Measurements from ENCODE around the gene CIDEB. TPM values are rescaled to one million over a fixed set of nuclear protein-coding genes. Genes with fewer than 3 reads are reported as not detected.
A peak's percentile ranks its signal among the peaks of the same experiment; 100 is the strongest.

CIDEB gene
- total and polyA plus RNA-seq, 2 of the 4 experiments (the other 2 are of a cell fraction): under 0.01 to 0.19 TPM

GRCh38 chr14:24300326-24300980 is 7.3 kb downstream of the CIDEB start:
- H3K4me3 ChIP-seq (ENCODE audit: insufficient read depth, low read depth, low read length): peak overlapping the region; percentile 63
- peaks cover 38% of the 10 kb centered on the region for H3K36me3 ChIP-seq (ENCODE audit: control insufficient read depth, insufficient read depth, low read length)
- WGBS, 2 experiments (ENCODE audit: extremely low coverage in 2 of 2, insufficient read length in 1 of 2): 75% methylated on average over 4 of the region's 16 CpGs; no CpG with 5 or more reads in 1 of the 2 experiments
- in situ Hi-C loops (cut with MboI; ENCODE audit: low sequenced_read_pairs) (no loop called here), dilution Hi-C loops (cut with HindIII; ENCODE audit: low sequenced_read_pairs, unreplicated experiment) (no loop called here), intact Hi-C loops (cut with micrococcal nuclease) (no loop called here)
- H3K56ac ChIP-seq (ENCODE audit: extremely low read depth, insufficient read depth, low read length): peak overlapping the region; percentile 63
- DNase-seq (no peak), ATAC-seq (ENCODE audit: low read depth) (no peak)
- no peaks in the 10 kb centered on the region for H3K9me1 ChIP-seq (ENCODE audit: insufficient read depth, low read length)
- peak overlapping the region; percentile 20; the same call in 1 of the 2 replicates for H2AK5ac ChIP-seq (ENCODE audit: low read depth, low read length)
- no TSS peak for BruUV-seq (replicated peaks)
- H3K27ac ChIP-seq (ENCODE audit: insufficient read depth, low read length): peak overlapping the region; percentile 36
- no peaks in the 10 kb centered on the region for H3K27me3 ChIP-seq (ENCODE audit: control insufficient read depth, insufficient read depth, low read length)
- H3K4me2 ChIP-seq (ENCODE audit: low read depth, low read length): peak overlapping the region; percentile 94
- H4K91ac ChIP-seq (ENCODE audit: insufficient read depth, low read depth, low read length): no peak overlapping the region
- peak overlapping the region; percentile 89; the same call in 1 of the 2 replicates for H3K23ac ChIP-seq (ENCODE audit: low read depth, low read length)
- no peak overlapping the region for H2BK20ac ChIP-seq (ENCODE audit: low read depth, low read length)
- no peak overlapping the region for H2BK15ac ChIP-seq (ENCODE audit: low read depth, low read length)
- no peak overlapping the region for H4K5ac ChIP-seq (ENCODE audit: low read depth, low read length)
- POLR2A ChIA-PET (ENCODE audit: unreplicated experiment): no interaction called here
- no peak overlapping the region for H3K18ac ChIP-seq (ENCODE audit: low read depth, low read length)
- H2AFZ ChIP-seq (replicated peaks; ENCODE audit: low read length, poor library complexity): peak overlapping the region; percentile 98
- peaks cover 24 to 56% of the 10 kb centered on the region in 2 experiments for H3K79me1 ChIP-seq (ENCODE audit: low read depth in 1 of 2, low read length in 2 of 2)
- H3K14ac ChIP-seq (replicated peaks; ENCODE audit: low read depth, low read length): peak overlapping the region; percentile 66
- peak overlapping the region; percentile 90 for H2AK9ac ChIP-seq (replicated peaks; ENCODE audit: low read depth, low read length, poor library complexity)
- no peaks in the 10 kb centered on the region for H4K20me1 ChIP-seq (ENCODE audit: insufficient read depth, low read length)
- H3K4me1 ChIP-seq (ENCODE audit: control insufficient read depth, insufficient read depth, low read length): peaks cover 9% of the 10 kb centered on the region
- H3K9ac ChIP-seq (ENCODE audit: low read depth, low read length): peak overlapping the region; percentile 86
- H4K8ac ChIP-seq (ENCODE audit: low read depth in 2 of 2, low read length in 2 of 2): peak overlapping the region; percentile 73 to 91; a peak in 3 of 4 replicates
- H3K4ac ChIP-seq (ENCODE audit: low read depth, low read length): 0 out of 2 replicates have a peak overlapping the region, but pooled peaks have one; percentile 40
- TF ChIP-seq ELK1 (IDR thresholded peaks at IDR 0.05; ENCODE audit: borderline replicate concordance, low read depth, low read length) (no peak), RFX5 (IDR thresholded peaks at IDR 0.05; ENCODE audit: low read depth, low read length) (no peak), MAZ (IDR thresholded peaks at IDR 0.05; ENCODE audit: borderline replicate concordance, low read depth, low read length) (no peak), CEBPB (IDR thresholded peaks at IDR 0.05; ENCODE audit: low read depth, low read length) (no peak), NFE2L2 (IDR thresholded peaks at IDR 0.05; ENCODE audit: low read depth, low read length) (no peak), MXI1 (IDR thresholded peaks at IDR 0.05; ENCODE audit: borderline replicate concordance, low read depth, low read length) (no peak), SMC3 (IDR thresholded peaks at IDR 0.05; ENCODE audit: low read depth, low read length) (no peak), CHD1 (IDR thresholded peaks at IDR 0.05; ENCODE audit: low read depth, low read length) (no peak), BHLHE40 (IDR thresholded peaks at IDR 0.05; ENCODE audit: low read depth, low read length) (no peak), POLR2A (IDR thresholded peaks at IDR 0.05; ENCODE audit: low read depth, low read length) (no peak), RAD21 (IDR thresholded peaks at IDR 0.05; ENCODE audit: low read length) (no peak), RCOR1 (IDR thresholded peaks at IDR 0.05; ENCODE audit: insufficient replicate concordance, low read length) (no peak), FOS (IDR thresholded peaks at IDR 0.05; ENCODE audit: low read depth, low read length) (no peak)
- TF ChIP-seq, protein P1, sequence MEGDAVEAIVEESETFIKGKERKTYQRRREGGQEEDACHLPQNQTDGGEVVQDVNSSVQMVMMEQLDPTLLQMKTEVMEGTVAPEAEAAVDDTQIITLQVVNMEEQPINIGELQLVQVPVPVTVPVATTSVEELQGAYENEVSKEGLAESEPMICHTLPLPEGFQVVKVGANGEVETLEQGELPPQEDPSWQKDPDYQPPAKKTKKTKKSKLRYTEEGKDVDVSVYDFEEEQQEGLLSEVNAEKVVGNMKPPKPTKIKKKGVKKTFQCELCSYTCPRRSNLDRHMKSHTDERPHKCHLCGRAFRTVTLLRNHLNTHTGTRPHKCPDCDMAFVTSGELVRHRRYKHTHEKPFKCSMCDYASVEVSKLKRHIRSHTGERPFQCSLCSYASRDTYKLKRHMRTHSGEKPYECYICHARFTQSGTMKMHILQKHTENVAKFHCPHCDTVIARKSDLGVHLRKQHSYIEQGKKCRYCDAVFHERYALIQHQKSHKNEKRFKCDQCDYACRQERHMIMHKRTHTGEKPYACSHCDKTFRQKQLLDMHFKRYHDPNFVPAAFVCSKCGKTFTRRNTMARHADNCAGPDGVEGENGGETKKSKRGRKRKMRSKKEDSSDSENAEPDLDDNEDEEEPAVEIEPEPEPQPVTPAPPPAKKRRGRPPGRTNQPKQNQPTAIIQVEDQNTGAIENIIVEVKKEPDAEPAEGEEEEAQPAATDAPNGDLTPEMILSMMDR (conservative IDR thresholded peaks at IDR 0.05; ENCODE audit: low read depth, low read length): no peak
- TF ChIP-seq, protein P2, sequence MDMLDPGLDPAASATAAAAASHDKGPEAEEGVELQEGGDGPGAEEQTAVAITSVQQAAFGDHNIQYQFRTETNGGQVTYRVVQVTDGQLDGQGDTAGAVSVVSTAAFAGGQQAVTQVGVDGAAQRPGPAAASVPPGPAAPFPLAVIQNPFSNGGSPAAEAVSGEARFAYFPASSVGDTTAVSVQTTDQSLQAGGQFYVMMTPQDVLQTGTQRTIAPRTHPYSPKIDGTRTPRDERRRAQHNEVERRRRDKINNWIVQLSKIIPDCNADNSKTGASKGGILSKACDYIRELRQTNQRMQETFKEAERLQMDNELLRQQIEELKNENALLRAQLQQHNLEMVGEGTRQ (IDR thresholded peaks at IDR 0.05; ENCODE audit: low read depth, low read length): no peak
- no peaks in the 10 kb centered on the region for H3K9me3 ChIP-seq (ENCODE audit: control insufficient read depth, insufficient read depth, low read length)
- no peak overlapping the region for H2BK5ac ChIP-seq (ENCODE audit: low read depth, low read length, poor library complexity, severe bottlenecking)
- CTCF ChIA-PET: interaction anchor here (0.9 to 2.0 kb wide), 3 partner anchors 8 to 131 kb away, joined by 3 to 7 read pairs (median 6); partner anchors contain the start of gene CIDEB
- H2BK120ac ChIP-seq (ENCODE audit: low read depth, low read length): no peak overlapping the region
